K562 (cell line): ENCODE measurements around the gene TXNL1. TPM values are rescaled to one million over a fixed set of nuclear protein-coding genes. Genes with fewer than 3 reads are reported as not detected.

Source experiments
- ATAC-seq: fragments of 200-7000 bp; cut with Tn5 transposase; 3 replicates; pipeline ENCODE4 v1.9.1; 2020; ENCODE audit warnings: moderate library complexity
- BruUV-seq: library from RNA; stranded (reverse); fragments of 400-500 nt; replicated peaks from 2 replicates; lab custom pipeline; 2021; lab: Mats Ljungman, UMichigan
- CTCF ChIA-PET: fragments of 300-600 bp; formaldehyde crosslinking; extraction: SDS; loops from one replicate; lab custom pipeline; 2021; ENCODE audit warnings: low intra/inter-chr PET ratio; lab: Yijun Ruan, JAX
- POLR2A ChIA-PET: fragments of 300-600, 350-650 bp; sonication (Branson Sonifier 250); formaldehyde crosslinking; extraction: SDS; loops from one replicate; lab custom pipeline; 2021; ENCODE audit warnings: antibody characterized with exemption, inconsistent platforms; lab: Yijun Ruan, JAX
- DNase-seq, 4 experiments: peaks; one replicate each; pipeline versions ENCODE4 v3.0.0 to v3.0.0-alpha.2; 2011 to 2018; ENCODE audit warnings: low spot score in 3 of 4, mixed read lengths in 3 of 4; ENCODE audit errors: extremely low read depth in 1 of 4
- FAIRE-seq: peaks from 2 replicates; lab custom pipeline; 2011; peaks lifted over from hg19 to GRCh38; lab: Jason Lieb, UNC
- H2AFZ ChIP-seq: 2 replicates; pipeline ENCODE4 v1.6.0; 2011; ENCODE audit warnings: low read depth, low read length, control low read depth, inconsistent platforms
- H3K27ac ChIP-seq: fragments of 200-600 bp; 3 replicates; pipeline ENCODE4 v1.8.0; 2011; ENCODE audit warnings: low read depth, mild to moderate bottlenecking, control low read depth, inconsistent platforms, low read length, moderate library complexity, mixed read lengths; ENCODE audit errors: extremely low read depth
- H3K27me3 ChIP-seq, 2 experiments: fragments of 300-600 bp in 1 of 2; 2 replicates in 1 of 2; 3 replicates in 1 of 2; pipeline versions ENCODE4 v1.6.0 to v1.8.0; 2011; ENCODE audit warnings: inconsistent platforms in 2 of 2, low read length in 2 of 2, mild to moderate bottlenecking in 1 of 2, mixed read lengths in 1 of 2, moderate library complexity in 1 of 2; ENCODE audit not compliant: control insufficient read depth in 2 of 2, insufficient read depth in 2 of 2
- H3K36me3 ChIP-seq: fragments of 300-600 bp; 3 replicates; pipeline ENCODE4 v1.8.0; 2011; ENCODE audit warnings: mild to moderate bottlenecking, low read length, inconsistent platforms; ENCODE audit not compliant: control insufficient read depth, insufficient read depth
- H3K4me1 ChIP-seq, 2 experiments: fragments of 200-600 bp in 1 of 2; replicated peaks in 1 of 2; 2 replicates in 1 of 2; 3 replicates in 1 of 2; pipeline versions ENCODE4 v1.5.1 to v1.8.0; 2011; ENCODE audit warnings: inconsistent platforms in 2 of 2, low read length in 2 of 2, mild to moderate bottlenecking in 1 of 2, mixed read lengths in 1 of 2, moderate library complexity in 1 of 2; ENCODE audit not compliant: control insufficient read depth in 2 of 2, insufficient read depth in 2 of 2
- H3K4me2 ChIP-seq: 2 replicates; pipeline ENCODE4 v1.6.1; 2011; ENCODE audit warnings: low read length, control low read depth, inconsistent platforms, mixed read lengths; ENCODE audit not compliant: insufficient read depth
- H3K4me3 ChIP-seq: fragments of 200-600 bp; sonication (generic), shearing (Covaris generic); 2 replicates; pipeline ENCODE4 v1.5.1; 2016; ENCODE audit warnings: control low read depth, inconsistent platforms
- H3K79me2 ChIP-seq: fragments of 200-600 bp; 3 replicates; pipeline ENCODE4 v1.8.0; 2011; ENCODE audit warnings: low read length, inconsistent platforms; ENCODE audit not compliant: control insufficient read depth, insufficient read depth
- H3K9ac ChIP-seq, 2 experiments: 2 replicates each; pipeline versions ENCODE4 v1.6.0 to v1.6.1; 2011; ENCODE audit warnings: low read depth in 2 of 2, low read length in 2 of 2, control low read depth in 1 of 2, inconsistent platforms in 1 of 2, mild to moderate bottlenecking in 1 of 2, mixed read lengths in 1 of 2; ENCODE audit not compliant: insufficient read depth in 1 of 2
- H3K9me1 ChIP-seq: one replicate; pipeline ENCODE4 v1.6.0; 2011; ENCODE audit warnings: inconsistent platforms, mild to moderate bottlenecking, low read length, moderate library complexity; ENCODE audit not compliant: control insufficient read depth, insufficient read depth
- H3K9me3 ChIP-seq: replicated peaks from 2 replicates; pipeline ENCODE4 v1.5.1; 2011; ENCODE audit warnings: low read depth, low read length, inconsistent platforms; ENCODE audit not compliant: control insufficient read depth, insufficient read depth
- H4K20me1 ChIP-seq: replicated peaks from 2 replicates; pipeline ENCODE4 v1.6.1; 2011; ENCODE audit warnings: low read length, inconsistent platforms, mixed read lengths; ENCODE audit not compliant: control insufficient read depth, insufficient read depth
- CEBPG ChIP-seq, 3 experiments: fragments of 200-800 bp in 1 of 3; sonication (Bioruptor generic) in 1 of 3; sonication (generic) in 1 of 3; formaldehyde crosslinking in 1 of 3; IDR thresholded peaks in 2 of 3; conservative IDR thresholded peaks in 1 of 3; 2 replicates each; pipeline versions ENCODE4 v1.6.1 to v1.8.0; 2016 to 2022; ENCODE audit warnings: missing compliant biosample characterization in 2 of 3, missing genetic modification characterization in 2 of 3, mild to moderate bottlenecking in 1 of 3, missing genetic modification reagents in 1 of 3
- GTF2F1 ChIP-seq: IDR thresholded peaks from 2 replicates; pipeline ENCODE4 v1.6.1; 2011; ENCODE audit warnings: low read depth, low read length, improper control_type of control experiment
- HDAC3 ChIP-seq: fragments of 450-650 bp; IDR thresholded peaks from 2 replicates; pipeline ENCODE4 v1.6.1; 2018; ENCODE audit warnings: borderline replicate concordance, mild to moderate bottlenecking, moderate library complexity; ENCODE audit not compliant: partially characterized antibody
- ID3 ChIP-seq, 2 experiments: fragments of 250-450 bp in 1 of 2; fragments of 450-650 bp in 1 of 2; sonication (Bioruptor Pico) in 1 of 2; IDR thresholded peaks; 2 replicates each; pipeline versions ENCODE4 v1.6.1 to v1.8.0; 2016 to 2021; ENCODE audit warnings: mild to moderate bottlenecking in 2 of 2, moderate library complexity in 2 of 2, missing compliant biosample characterization in 1 of 2, missing genetic modification characterization in 1 of 2
- L3MBTL2 ChIP-seq: fragments of 450-650 bp; IDR thresholded peaks from 2 replicates; pipeline ENCODE4 v1.6.1; 2016; ENCODE audit warnings: mild to moderate bottlenecking, moderate library complexity
- RAD51 ChIP-seq: fragments of 450-650 bp; IDR thresholded peaks from 2 replicates; pipeline ENCODE4 v1.7.1; 2016; ENCODE audit warnings: low read depth, mild to moderate bottlenecking, borderline replicate concordance
- SETDB1 ChIP-seq: IDR thresholded peaks from one replicate; pipeline ENCODE4 v1.6.1; 2012; ENCODE audit warnings: low read length, control low read depth, inconsistent platforms
- TAF1 ChIP-seq: IDR thresholded peaks from 2 replicates; pipeline ENCODE4 v1.6.1; 2011; ENCODE audit warnings: mild to moderate bottlenecking, low read length, moderate library complexity; ENCODE audit not compliant: insufficient read depth, control insufficient read depth, severe bottlenecking; ENCODE audit errors: extremely low read depth
- TAL1 ChIP-seq: fragments of 450-650 bp; IDR thresholded peaks from 2 replicates; pipeline ENCODE4 v1.6.1; 2016; ENCODE audit warnings: mild to moderate bottlenecking
- ZNF778 ChIP-seq: fragments of 450-650 bp; formaldehyde crosslinking; IDR thresholded peaks from 2 replicates; pipeline ENCODE4 v1.4.0; 2020; ENCODE audit warnings: mild to moderate bottlenecking, moderate library complexity
- whole genome bisulfite sequencing: fragments of 100-300 bp; shearing (Covaris generic); methylation state at CpG from one replicate; pipeline ENCODE4 v1.1.6; 2016; ENCODE audit warnings: low coverage, mixed read lengths; ENCODE audit not compliant: insufficient coverage; ENCODE audit errors: missing lambda C conversion rate; 5-methylcytosine and 5-hydroxymethylcytosine counted together
- in situ Hi-C: fragments of 300-500 bp; cut with MboI; formaldehyde crosslinking; loops from 4 replicates; pipeline ENCODE4 v1.15.0; 2018; ENCODE audit warnings: inconsistent platforms, mixed read lengths
- intact Hi-C: fragments of 100-400 bp; cut with micrococcal nuclease; formaldehyde crosslinking; loops from 2 replicates; pipeline ENCODE4 v1.14.2; 2022
- polyA plus RNA-seq, 8 experiments: library from polyadenylated mRNA; depleted of rRNA in 4 of 8; stranded (reverse) in 5 of 8; unstranded in 3 of 8; fragments of >200 nt; fragmentation: Nextera tagmentation in 2 of 8; fragmentation: Illumina TruSeq in 1 of 8; extraction: Ambion mirVana in 2 of 8; extraction: Trizol in 1 of 8; gene quantifications; 2 replicates each; pipeline versions ENCODE4 v1.2.1 to v1.2.3, GENCODE V29; 2011 to 2014; ENCODE audit warnings: inconsistent platforms in 1 of 8, missing spikeins in 1 of 8
- total RNA-seq, 7 experiments: library from RNA; depleted of rRNA in 6 of 7; stranded (reverse); fragments of >200 nt in 6 of 7; fragmentation: Illumina TruSeq in 2 of 7; extraction: Trizol in 2 of 7; gene quantifications; 2 replicates each; pipeline versions ENCODE4 v1.2.1 to v1.2.3, GENCODE V29; 2011 to 2021; ENCODE audit warnings: low replicate concordance in 1 of 7

TXNL1 gene
- total and polyA plus RNA-seq, 9 of the 15 experiments (the other 6 are each of a cell fraction or from before 2014, with no cell fraction given): 45.4 to 103 (median 65.7) TPM

- CTCF ChIA-PET: no interaction called here
- Histone ChIP-seq H4K20me1 (peaks cover 9% of the 10 kb centered on the region; the same call in 1 of the 2 replicates), H3K4me2 (peak overlapping the region; percentile 75), H2AFZ (peak overlapping the region; percentile 56), H3K27me3 (no peaks in the 10 kb centered on the region), H3K4me3 (peak overlapping the region; percentile 76), H3K4me1 (peaks cover 0 to 2% of the 10 kb centered on the region in 2 experiments; a peak in 3 of 5 replicates)
- intact Hi-C loops (loop anchor here (10.0 kb wide), 1 partner anchor 1253 kb away; no protein-coding TSS in a partner anchor), in situ Hi-C loops (no loop called here)
- WGBS: 3% methylated on average over 17 of the region's 18 CpGs
- no TSS peak for BruUV-seq
- TF ChIP-seq ID3 (CRISPR knock-in tag; IDR thresholded peaks at IDR 0.05) (no peak), ID3 (tag; IDR thresholded peaks at IDR 0.05) (peak; percentile 35; the same call in 1 of the 2 replicates), TAL1 (no peak)
- TF ChIP-seq, all 486 proteins: peak for 1
- Histone ChIP-seq H3K27ac (peak overlapping the region; percentile 92), H3K36me3 (peaks cover 21% of the 10 kb centered on the region), H3K9me1 (no peaks in the 10 kb centered on the region), H3K9ac (peak overlapping the region; percentile 95 to 99), H3K79me2 (peaks cover 56% of the 10 kb centered on the region), H3K9me3 (peaks cover 4% of the 10 kb centered on the region; the same call in 1 of the 2 replicates)
- FAIRE-seq: no peak
- DNase-seq: peak in 2 of 4 experiments; percentile 12 to 15
- POLR2A ChIA-PET: interaction anchor here (0.6 to 1.4 kb wide), 4 partner anchors 12 to 969 kb away, joined by 3 to 10 read pairs (median 4); partner anchors contain the start of gene WDR7
- ATAC-seq: peak; percentile 38
These were observed 621 bp downstream of the TXNL1 start for GRCh38 chr18:56637711-56638231.

GRCh38 chr18:56637176-56637575 lies 1.2 kb downstream of the TXNL1 start:
- ChIA-PET POLR2A (interaction anchor here (1.1 to 1.4 kb wide), 2 partner anchors 12 to 14 kb away, joined by 6 to 10 read pairs; partner anchors contain the start of gene WDR7), CTCF (no interaction called here)
- H3K36me3 ChIP-seq: peaks cover 26% of the 10 kb centered on the region
- TF ChIP-seq HDAC3 (no peak), GTF2F1 (no peak), TAF1 (no peak), L3MBTL2 (no peak), SETDB1 (no peak), RAD51 (no peak), ZNF778 (CRISPR knock-in tag) (no peak), CEBPG (CRISPR knock-in tag; IDR thresholded peaks at IDR 0.05) (no peak), CEBPG (tag; conservative IDR thresholded peaks at IDR 0.05 in 1 of 2, IDR thresholded peaks at IDR 0.05 in 1 of 2) (no peak)
- in situ Hi-C loops: no loop called here
- FAIRE-seq (no peak), ATAC-seq (peak; percentile 5; the same call in 2 of the 3 replicates), DNase-seq (no peak)
- no peaks in the 10 kb centered on the region for H3K9me1 ChIP-seq
- under 1% methylated on average over 8 of the region's 8 CpGs for WGBS
- intact Hi-C loops: loop anchor here (10.0 kb wide), 1 partner anchor 1252 kb away; no protein-coding TSS in a partner anchor
- peaks cover 62% of the 10 kb centered on the region for H3K79me2 ChIP-seq
- peak overlapping the region; percentile 92 for H3K27ac ChIP-seq
- H3K4me2 ChIP-seq: peak overlapping the region; percentile 75
- BruUV-seq: TSS peak; percentile 54
- no peaks in the 10 kb centered on the region for H3K27me3 ChIP-seq
- peak overlapping the region; percentile 28 to 95; a peak in 3 of 4 replicates for H3K9ac ChIP-seq
- peaks cover 9% of the 10 kb centered on the region; the same call in 1 of the 2 replicates for H4K20me1 ChIP-seq
- peak overlapping the region; percentile 76 for H3K4me3 ChIP-seq
- H2AFZ ChIP-seq: no peak overlapping the region
- peaks cover 4% of the 10 kb centered on the region; the same call in 1 of the 2 replicates for H3K9me3 ChIP-seq
- peaks cover 0 to 2% of the 10 kb centered on the region in 2 experiments; a peak in 3 of 5 replicates for H3K4me1 ChIP-seq
